HepG2 (cell line): ENCODE measurements around the gene SERPINF2. TPM values are rescaled to one million over a fixed set of nuclear protein-coding genes. Genes with fewer than 3 reads are reported as not detected.
A peak's percentile ranks its signal among the peaks of the same experiment; 100 is the strongest.

Experiments used
- CEBPG ChIP-seq: IDR thresholded peaks from 2 replicates; pipeline ENCODE4 v1.6.1; 2016
- E2F1 ChIP-seq: sonication (generic); formaldehyde crosslinking; IDR thresholded peaks from 2 replicates; pipeline ENCODE4 v1.5.0; 2020; ENCODE audit warnings: missing genetic modification reagents
- ELF1 ChIP-seq: sonication (generic); formaldehyde crosslinking; IDR thresholded peaks from 2 replicates; pipeline ENCODE4 v1.4.0; 2020; ENCODE audit warnings: missing genetic modification reagents
- FLYWCH1 ChIP-seq: sonication (generic); formaldehyde crosslinking; IDR thresholded peaks from 2 replicates; pipeline ENCODE4 v1.8.1; 2023; ENCODE audit warnings: mild to moderate bottlenecking, missing genetic modification reagents
- FOXK1 ChIP-seq: sonication (generic); formaldehyde crosslinking; IDR thresholded peaks from 2 replicates; pipeline ENCODE4 v1.4.0; 2020; ENCODE audit warnings: low read depth, missing genetic modification reagents, borderline replicate concordance
- GATAD2A ChIP-seq: IDR thresholded peaks from 2 replicates; pipeline ENCODE4 v1.6.1; 2016
- MYC ChIP-seq: sonication (generic); formaldehyde crosslinking; IDR thresholded peaks from 2 replicates; pipeline ENCODE4 v1.9.0; 2021; ENCODE audit warnings: missing genetic modification reagents, borderline replicate concordance
- PATZ1 ChIP-seq: sonication (generic); formaldehyde crosslinking; IDR thresholded peaks from 2 replicates; pipeline ENCODE4 v1.4.0; 2020; ENCODE audit warnings: missing genetic modification reagents
- PHF20 ChIP-seq: sonication (generic); formaldehyde crosslinking; IDR thresholded peaks from 2 replicates; pipeline ENCODE4 v1.5.0; 2020; ENCODE audit warnings: mild to moderate bottlenecking, missing genetic modification reagents
- PHF5A ChIP-seq: IDR thresholded peaks from one replicate; pipeline ENCODE4 v1.6.1; 2018; ENCODE audit warnings: low read depth, missing genetic modification reagents; ENCODE audit not compliant: unreplicated experiment
- POLR2A ChIP-seq, 2 experiments: IDR thresholded peaks; 2 replicates each; pipeline ENCODE4 v1.6.1; 2011; ENCODE audit warnings: low read depth in 2 of 2, low read length in 2 of 2, mild to moderate bottlenecking in 1 of 2, moderate library complexity in 1 of 2; ENCODE audit not compliant: insufficient read depth in 1 of 2
- SRSF1 ChIP-seq: fragments of 200-400 bp; formaldehyde crosslinking; optimal IDR thresholded peaks from 2 replicates; pipeline ENCODE3; 2017; ENCODE audit warnings: mild to moderate bottlenecking, low read depth, low read length, moderate library complexity
- YEATS2 ChIP-seq: sonication (generic); formaldehyde crosslinking; IDR thresholded peaks from 2 replicates; pipeline ENCODE4 v1.4.0; 2020; ENCODE audit warnings: missing genetic modification reagents, borderline replicate concordance
- ZFP36L2 ChIP-seq: sonication (generic); formaldehyde crosslinking; IDR thresholded peaks from 2 replicates; pipeline ENCODE4 v1.4.0; 2020; ENCODE audit warnings: missing genetic modification reagents
- ZHX1 ChIP-seq: sonication (generic); formaldehyde crosslinking; IDR thresholded peaks from 2 replicates; pipeline ENCODE4 v1.8.1; 2022; ENCODE audit warnings: low read depth, mild to moderate bottlenecking, missing genetic modification reagents
- ZNF10 ChIP-seq: sonication (generic); formaldehyde crosslinking; IDR thresholded peaks from 2 replicates; pipeline ENCODE4 v1.4.0; 2020; ENCODE audit warnings: mild to moderate bottlenecking, low read depth, missing genetic modification reagents, borderline replicate concordance
- ZNF451 ChIP-seq: sonication (generic); formaldehyde crosslinking; IDR thresholded peaks from 2 replicates; pipeline ENCODE4 v1.5.0; 2020; ENCODE audit warnings: mild to moderate bottlenecking, missing genetic modification reagents
- ZNF468 ChIP-seq: sonication (generic); formaldehyde crosslinking; IDR thresholded peaks from 2 replicates; pipeline ENCODE4 v1.8.0; 2022; ENCODE audit warnings: mild to moderate bottlenecking, moderate library complexity, missing genetic modification reagents
- ZNF598 ChIP-seq: sonication (generic); formaldehyde crosslinking; IDR thresholded peaks from 2 replicates; pipeline ENCODE4 v1.5.1; 2020; ENCODE audit warnings: mild to moderate bottlenecking, missing genetic modification reagents, borderline replicate concordance
- ZNF605 ChIP-seq: sonication (generic); formaldehyde crosslinking; IDR thresholded peaks from 2 replicates; pipeline ENCODE4 v1.8.0; 2022; ENCODE audit warnings: mild to moderate bottlenecking, missing genetic modification reagents
- ZNF652 ChIP-seq: IDR thresholded peaks from 2 replicates; pipeline ENCODE4 v1.6.1; 2016; ENCODE audit warnings: low read depth, borderline replicate concordance
- ZNF704 ChIP-seq: sonication (generic); formaldehyde crosslinking; IDR thresholded peaks from 2 replicates; pipeline ENCODE4 v1.8.1; 2023; ENCODE audit warnings: mild to moderate bottlenecking, inconsistent platforms, moderate library complexity, missing genetic modification reagents, borderline replicate concordance
- ZNF746 ChIP-seq: sonication (generic); formaldehyde crosslinking; IDR thresholded peaks from 2 replicates; pipeline ENCODE4 v1.8.0; 2022; ENCODE audit warnings: mild to moderate bottlenecking, missing genetic modification reagents
- ZSCAN21 ChIP-seq: sonication (generic); formaldehyde crosslinking; IDR thresholded peaks from 2 replicates; pipeline ENCODE4 v1.8.0; 2022; ENCODE audit warnings: mild to moderate bottlenecking, missing genetic modification reagents, moderate library complexity, borderline replicate concordance
- ZZZ3 ChIP-seq: sonication (generic); formaldehyde crosslinking; IDR thresholded peaks from 2 replicates; pipeline ENCODE4 v1.4.0; 2020; ENCODE audit warnings: missing genetic modification reagents, mild to moderate bottlenecking, borderline replicate concordance
- polyA plus RNA-seq, 8 experiments: library from polyadenylated mRNA; depleted of rRNA in 3 of 8; stranded (reverse) in 7 of 8; unstranded in 1 of 8; fragments of >200 nt; fragmentation: Illumina TruSeq in 4 of 8; extraction: Trizol in 4 of 8; gene quantifications; 2 replicates each; pipeline versions ENCODE4 v1.2.1 to v1.2.3, GENCODE V29; 2011 to 2016; ENCODE audit warnings: low read depth in 4 of 8, missing spikeins in 1 of 8, mixed read lengths in 1 of 8; ENCODE audit not compliant: insufficient read depth in 1 of 8
- total RNA-seq, 5 experiments: library from RNA; depleted of rRNA; stranded (reverse); fragments of >200 nt; fragmentation: Illumina TruSeq; extraction: Trizol; gene quantifications; 2 replicates each; pipeline ENCODE4 v1.2.3, GENCODE V29; 2016; ENCODE audit warnings: low read depth in 1 of 5

Gene SERPINF2
- total and polyA plus RNA-seq, 2 of the 13 experiments (the other 11 are each of a cell fraction or from before 2014, with no cell fraction given) = 309 to 548 TPM

- TF ChIP-seq PATZ1 (CRISPR knock-in tag) (peak; percentile 45; the same call in 1 of the 2 replicates), FLYWCH1 (CRISPR knock-in tag) (no peak), GATAD2A (CRISPR knock-in tag) (peak; percentile 18; the same call in 1 of the 2 replicates), ZNF605 (no peak), ZHX1 (no peak), MYC (CRISPR knock-in tag) (peak; percentile 94), ZNF704 (CRISPR knock-in tag) (no peak), SRSF1 (no peak), ZZZ3 (CRISPR knock-in tag) (0 out of 2 replicates have a peak, but pooled peaks have one; percentile 44), ZFP36L2 (CRISPR knock-in tag) (0 out of 2 replicates have a peak, but pooled peaks have one; percentile 37), ZNF10 (CRISPR knock-in tag) (no peak), CEBPG (CRISPR knock-in tag) (0 out of 2 replicates have a peak, but pooled peaks have one; percentile 2), ZNF468 (CRISPR knock-in tag) (no peak), PHF5A (CRISPR knock-in tag) (no peak), ZNF746 (CRISPR knock-in tag) (peak; percentile 47; the same call in 1 of the 2 replicates), ZNF652 (peak; percentile 89), YEATS2 (CRISPR knock-in tag) (peak; percentile 63; the same call in 1 of the 2 replicates), ZNF451 (CRISPR knock-in tag) (peak; percentile 64), POLR2A (IDR thresholded peaks at IDR 0.05; ENCODE audit: insufficient read depth in 1 of 2, low read depth in 2 of 2, low read length in 2 of 2) (peak in 1 of 2 experiments; percentile 46; a peak in 1 of 4 replicates), FOXK1 (CRISPR knock-in tag) (peak; percentile 98), ZSCAN21 (0 out of 2 replicates have a peak, but pooled peaks have one; percentile 42), E2F1 (CRISPR knock-in tag) (0 out of 2 replicates have a peak, but pooled peaks have one; percentile 20), PHF20 (CRISPR knock-in tag) (peak; percentile 87), ZNF598 (CRISPR knock-in tag) (0 out of 2 replicates have a peak, but pooled peaks have one; percentile 1), ELF1 (CRISPR knock-in tag) (peak; percentile 58)
Measured at GRCh38 chr17:1724351-1724868, 18.3 kb upstream of the SERPINF2 start, which contains the start of gene WDR81 (continued).
